Prostate gland (tissue), 2 donors: ENCODE results near the gene MEP1B. TPM values are rescaled to one million over a fixed set of nuclear protein-coding genes. Genes with fewer than 3 reads are reported as not detected.
"Not testable (repeated sequence)": the region's sequence is repeated elsewhere in the genome, so short reads cannot be mapped to it uniquely, and the experiment has no call there.

Source experiments
- DNase-seq: peaks from one replicate; pipeline ENCODE4 v3.0.0-alpha.2; 2019; ENCODE audit warnings: low spot score
- H3K27ac ChIP-seq, 2 donors: fragments of 200-600 bp; sonication (generic); 2 replicates each; pipeline ENCODE4 v1.5.1; 2017 to 2019
- H3K27me3 ChIP-seq: fragments of 200-600 bp; sonication (generic); replicated peaks from 2 replicates; pipeline ENCODE4 v1.5.1; 2019; ENCODE audit not compliant: insufficient read depth
- H3K36me3 ChIP-seq, 2 donors: fragments of 200-600 bp; sonication (generic); 1 replicate in 1 of 2; 2 replicates in 1 of 2; pipeline versions ENCODE4 v1.5.1 to v1.8.1; 2017 to 2019
- H3K4me1 ChIP-seq: fragments of 200-600 bp; sonication (generic); replicated peaks from 2 replicates; pipeline ENCODE4 v1.5.1; 2019
- H3K4me3 ChIP-seq, 2 donors: fragments of 200-600 bp; sonication (generic); 2 replicates each; pipeline ENCODE4 v1.5.1; 2017 to 2019
- H3K9me3 ChIP-seq: fragments of 200-600 bp; sonication (generic); 2 replicates; pipeline ENCODE4 v1.5.1; 2017
- CTCF ChIP-seq, 4 experiments: fragments of 200-600 bp in 2 of 4; fragments of 450-650 bp in 2 of 4; sonication (generic) in 2 of 4; IDR thresholded peaks; 1 replicate in 3 of 4; 2 replicates in 1 of 4; pipeline ENCODE4 v1.5.1; 2016 to 2019; ENCODE audit warnings: antibody characterized with exemption in 4 of 4, mild to moderate bottlenecking in 2 of 4, moderate library complexity in 2 of 4
- POLR2A ChIP-seq: fragments of 450-650 bp; IDR thresholded peaks from one replicate; pipeline ENCODE4 v1.6.1; 2016; ENCODE audit warnings: antibody characterized with exemption, mild to moderate bottlenecking
- POLR2AphosphoS5 ChIP-seq: sonication (generic); formaldehyde crosslinking; IDR thresholded peaks from one replicate; pipeline ENCODE4 v1.6.1; 2017; ENCODE audit warnings: antibody characterized with exemption
- WGBS: methylation state at CpG from one replicate; pipeline ENCODE4 v1.1.5; 2018; 5-methylcytosine and 5-hydroxymethylcytosine counted together
- intact Hi-C: fragments of 100-400 bp; cut with DNase I; formaldehyde crosslinking; loops from one replicate; pipeline ENCODE4 v1.14.2; 2022
- total RNA-seq, 2 donors: library from RNA; depleted of rRNA; stranded (reverse); fragments of >200 nt; gene quantifications; one replicate each; pipeline ENCODE4 v1.1.0, GENCODE V29; 2016

Gene MEP1B
- total RNA-seq, 2 donors from 2014 or later = 0.34 TPM; not detected in 1

GRCh38 chr18:32219431-32220018 is 29.7 kb downstream of the MEP1B start:
- Histone ChIP-seq H3K9me3 (no peaks in the 10 kb centered on the region), H3K27ac (no peak overlapping the region), H3K27me3 (no peaks in the 10 kb centered on the region), H3K36me3 (no peaks in the 10 kb centered on the region), H3K4me3 (no peak overlapping the region), H3K4me1 (no peaks in the 10 kb centered on the region)
- intact Hi-C loops = no loop called here
- TF ChIP-seq POLR2AphosphoS5 (no peak), CTCF (IDR thresholded peaks at IDR 0.05) (no peak), POLR2A (no peak)
- no peak for DNase-seq
- 52% methylated on average over 3 of the region's 3 CpGs for WGBS

DNA sequence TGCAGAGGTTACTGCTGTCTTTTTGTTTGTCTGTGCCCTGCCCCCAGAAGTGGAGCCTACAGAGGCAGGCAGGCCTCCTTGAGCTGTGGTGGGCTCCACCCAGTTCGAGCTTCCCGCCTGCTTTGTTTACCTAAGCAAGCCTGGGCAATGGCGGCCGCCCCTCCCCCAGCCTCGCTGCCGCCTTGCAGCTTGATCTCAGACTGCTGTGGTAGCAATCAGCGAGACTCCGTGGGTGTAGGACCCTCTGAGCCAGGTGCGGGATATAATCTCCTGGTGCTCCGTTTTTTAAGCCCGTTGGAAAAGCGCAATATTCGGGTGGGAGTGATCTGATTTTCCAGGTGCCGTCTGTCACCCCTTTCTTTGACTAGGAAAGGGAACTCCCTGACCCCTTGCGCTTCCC is 43.5 kb downstream of the MEP1B start:
- H3K27me3 ChIP-seq, H3K4me3 ChIP-seq, H3K27ac ChIP-seq, H3K36me3 ChIP-seq, intact Hi-C loops, H3K9me3 ChIP-seq, DNase-seq, H3K4me1 ChIP-seq: not testable (repeated sequence)
- WGBS = 90% methylated on average over 15 of the region's 15 CpGs

- no peaks in the 10 kb centered on the region for H3K27me3 ChIP-seq
- DNase-seq = no peak
- H3K9me3 ChIP-seq = no peaks in the 10 kb centered on the region
- intact Hi-C loops = no loop called here
- H3K27ac ChIP-seq = no peak overlapping the region
- no peak for TF ChIP-seq POLR2A
- TF ChIP-seq CTCF (IDR thresholded peaks at IDR 0.05) = no peak
- no peak for TF ChIP-seq POLR2AphosphoS5
- H3K4me1 ChIP-seq = no peaks in the 10 kb centered on the region
- no peaks in the 10 kb centered on the region for H3K36me3 ChIP-seq
- H3K4me3 ChIP-seq = no peak overlapping the region
- 74% methylated on average over 3 of the region's 3 CpGs for WGBS
These were observed 47.2 kb downstream of the MEP1B start for GRCh38 chr18:32237049-32237448.

DNA sequence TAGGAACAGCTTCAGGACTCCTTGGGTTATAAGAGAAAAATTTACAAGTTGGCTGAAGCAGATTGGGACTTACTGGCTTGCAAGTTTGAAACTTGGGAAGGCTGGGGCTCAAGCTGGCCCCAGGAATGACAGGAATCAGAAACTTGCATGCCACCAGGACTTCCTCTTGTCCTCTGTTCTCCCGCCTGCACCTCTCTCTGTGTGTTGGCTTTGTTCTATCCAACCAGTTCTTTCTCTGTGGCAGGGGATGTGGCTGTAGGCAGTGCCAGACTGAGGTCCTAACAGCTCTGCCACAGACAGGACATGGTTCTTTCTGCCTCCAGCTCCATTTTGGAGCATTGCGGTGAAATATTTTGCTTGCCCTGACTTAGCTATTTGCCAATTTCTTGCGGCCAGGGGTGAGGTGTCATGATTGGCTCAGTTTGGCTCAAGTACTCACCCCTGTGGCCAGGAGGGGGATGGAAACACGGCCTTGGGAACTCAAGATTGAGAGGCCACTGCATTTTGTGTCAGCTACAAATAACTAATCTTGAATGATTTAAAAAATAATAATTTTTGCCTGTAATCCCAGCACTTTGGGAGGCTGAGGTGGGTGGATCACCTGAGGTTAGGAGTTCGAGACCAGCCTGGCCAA is 48.9 kb downstream of the MEP1B start:
- no peaks in the 10 kb centered on the region for H3K4me1 ChIP-seq
- 91% methylated on average over 5 of the region's 5 CpGs for WGBS
- intact Hi-C loops = no loop called here
- no peaks in the 10 kb centered on the region for H3K9me3 ChIP-seq
- H3K36me3 ChIP-seq = no peaks in the 10 kb centered on the region
- no peak overlapping the region for H3K4me3 ChIP-seq
- TF ChIP-seq POLR2A (no peak), CTCF (IDR thresholded peaks at IDR 0.05) (no peak), POLR2AphosphoS5 (no peak)
- no peak overlapping the region for H3K27ac ChIP-seq
- H3K27me3 ChIP-seq = no peaks in the 10 kb centered on the region
- DNase-seq = no peak

DNA sequence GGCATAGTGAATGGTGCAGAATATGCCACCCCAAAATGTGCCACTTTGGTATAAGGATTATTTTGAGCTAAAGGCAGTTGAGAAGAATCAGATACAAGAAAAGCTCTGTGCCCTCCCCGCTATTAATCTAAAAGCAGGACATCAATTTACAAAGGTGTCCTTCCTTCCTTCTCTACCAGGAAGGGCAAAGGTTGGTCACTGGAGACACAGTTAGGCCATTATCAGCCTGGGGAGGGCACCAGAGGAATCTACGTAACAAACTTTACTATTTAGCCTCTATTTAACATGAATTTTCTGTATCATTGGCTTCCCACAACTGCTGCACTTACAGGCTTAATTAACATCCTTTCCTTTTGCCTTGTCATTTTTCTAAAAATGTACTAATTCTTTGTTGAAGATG is 52.6 kb downstream of the MEP1B start:
- Histone ChIP-seq H3K36me3 (no peaks in the 10 kb centered on the region), H3K27ac (no peak overlapping the region), H3K4me3 (no peak overlapping the region), H3K27me3 (no peaks in the 10 kb centered on the region), H3K9me3 (no peaks in the 10 kb centered on the region), H3K4me1 (no peaks in the 10 kb centered on the region)
- TF ChIP-seq POLR2A = no peak
- no peak for TF ChIP-seq POLR2AphosphoS5
- no peak for TF ChIP-seq CTCF (IDR thresholded peaks at IDR 0.05)
- intact Hi-C loops = no loop called here
- WGBS = 96% methylated on average over 2 of the region's 2 CpGs
- DNase-seq = no peak
